H9 (cell line): ENCODE data around the gene ATP1A4. TPM values are rescaled to one million over a fixed set of nuclear protein-coding genes. Genes with fewer than 3 reads are reported as not detected.

Experiments used
- DNase-seq: peaks from one replicate; pipeline ENCODE4 v3.0.0-alpha.2; 2017
- H2AFZ ChIP-seq: one replicate; pipeline ENCODE4 v1.6.1; 2013; ENCODE audit warnings: mild to moderate bottlenecking, low read length, control low read depth, moderate library complexity
- H2AK5ac ChIP-seq: 2 replicates; pipeline ENCODE4 v1.6.1; 2013; ENCODE audit warnings: low read length, control low read depth, mixed read lengths; ENCODE audit not compliant: insufficient read length
- H2BK120ac ChIP-seq: one replicate; pipeline ENCODE4 v1.6.1; 2013; ENCODE audit warnings: low read depth, mild to moderate bottlenecking, low read length, control low read depth, inconsistent platforms; ENCODE audit not compliant: poor library complexity, severe bottlenecking
- H2BK12ac ChIP-seq: 2 replicates; pipeline ENCODE4 v1.6.1; 2013; ENCODE audit warnings: low read length, control low read depth, mixed read lengths, low read depth; ENCODE audit not compliant: insufficient read length
- H2BK15ac ChIP-seq: 2 replicates; pipeline ENCODE4 v1.6.1; 2013; ENCODE audit warnings: low read depth, low read length, control low read depth
- H2BK20ac ChIP-seq: one replicate; pipeline ENCODE4 v1.6.1; 2013; ENCODE audit warnings: low read depth, mild to moderate bottlenecking, low read length, control low read depth, inconsistent platforms; ENCODE audit not compliant: poor library complexity, severe bottlenecking
- H2BK5ac ChIP-seq: 2 replicates; pipeline ENCODE4 v1.6.1; 2013; ENCODE audit warnings: low read length, control low read depth, mixed read lengths; ENCODE audit not compliant: insufficient read length
- H3K14ac ChIP-seq: 2 replicates; pipeline ENCODE4 v1.6.1; 2013; ENCODE audit warnings: low read length, control low read depth; ENCODE audit not compliant: insufficient read depth
- H3K18ac ChIP-seq: 2 replicates; pipeline ENCODE4 v1.6.1; 2013; ENCODE audit warnings: low read depth, mild to moderate bottlenecking, mixed read lengths, low read length, control low read depth; ENCODE audit not compliant: insufficient read length
- H3K23ac ChIP-seq: 2 replicates; pipeline ENCODE4 v1.6.1; 2013; ENCODE audit warnings: low read length, control low read depth, mixed read lengths, low read depth; ENCODE audit not compliant: insufficient read length
- H3K23me2 ChIP-seq: 2 replicates; pipeline ENCODE4 v1.6.1; 2013; ENCODE audit warnings: low read depth, mild to moderate bottlenecking, mixed read lengths, low read length, control low read depth; ENCODE audit not compliant: insufficient read length, poor library complexity, severe bottlenecking
- H3K27ac ChIP-seq: 2 replicates; pipeline ENCODE4 v1.5.1; 2013; ENCODE audit warnings: low read length, control low read depth, mixed read lengths, low read depth; ENCODE audit not compliant: insufficient read length
- H3K27me3 ChIP-seq: 2 replicates; pipeline ENCODE4 v1.6.1; 2013; ENCODE audit warnings: low read length, control low read depth, inconsistent platforms; ENCODE audit not compliant: insufficient read depth
- H3K4ac ChIP-seq: 2 replicates; pipeline ENCODE4 v1.6.1; 2013; ENCODE audit warnings: low read depth, mild to moderate bottlenecking, control low read depth, inconsistent platforms, low read length, moderate library complexity
- H3K4me1 ChIP-seq: 2 replicates; pipeline ENCODE4 v1.6.1; 2013; ENCODE audit warnings: low read length, control low read depth, inconsistent platforms; ENCODE audit not compliant: insufficient read depth
- H3K4me2 ChIP-seq: 2 replicates; pipeline ENCODE4 v1.6.1; 2013; ENCODE audit warnings: low read length, control low read depth, mixed read lengths; ENCODE audit not compliant: insufficient read length, insufficient read depth
- H3K56ac ChIP-seq: 2 replicates; pipeline ENCODE4 v1.6.1; 2013; ENCODE audit warnings: low read depth, mild to moderate bottlenecking, mixed read lengths, low read length, control low read depth; ENCODE audit not compliant: insufficient read length
- H3K79me1 ChIP-seq: 2 replicates; pipeline ENCODE4 v1.6.1; 2013; ENCODE audit warnings: low read depth, mild to moderate bottlenecking, moderate library complexity, low read length, control low read depth, inconsistent platforms; ENCODE audit not compliant: insufficient read depth, poor library complexity, severe bottlenecking
- H3K79me2 ChIP-seq: 2 replicates; pipeline ENCODE4 v1.6.1; 2013; ENCODE audit warnings: low read length, control low read depth, inconsistent platforms; ENCODE audit not compliant: insufficient read depth
- H3K9ac ChIP-seq: 2 replicates; pipeline ENCODE4 v1.6.1; 2013; ENCODE audit warnings: low read length, control low read depth, mixed read lengths; ENCODE audit not compliant: insufficient read length; ENCODE audit errors: extremely low read depth
- H3K9me3 ChIP-seq: one replicate; pipeline ENCODE4 v1.6.1; 2013; ENCODE audit warnings: low read depth, low read length, inconsistent platforms; ENCODE audit not compliant: control insufficient read depth
- H3T11ph ChIP-seq: one replicate; pipeline ENCODE4 v1.6.1; 2013; ENCODE audit warnings: mild to moderate bottlenecking, low read length, control low read depth, inconsistent platforms
- H4K20me1 ChIP-seq: one replicate; pipeline ENCODE4 v1.6.1; 2013; ENCODE audit not compliant: control insufficient read depth, insufficient read length, insufficient read depth
- H4K5ac ChIP-seq: 2 replicates; pipeline ENCODE4 v1.6.1; 2013; ENCODE audit warnings: low read depth, mild to moderate bottlenecking, mixed read lengths, low read length, control low read depth; ENCODE audit not compliant: insufficient read length
- H4K8ac ChIP-seq: replicated peaks from 2 replicates; pipeline ENCODE4 v1.6.1; 2013; ENCODE audit warnings: low read length, control low read depth, mixed read lengths, low read depth; ENCODE audit not compliant: insufficient read length
- H4K91ac ChIP-seq: 2 replicates; pipeline ENCODE4 v1.6.1; 2013; ENCODE audit warnings: low read depth, mild to moderate bottlenecking, moderate library complexity, mixed read lengths, low read length, control low read depth; ENCODE audit not compliant: insufficient read length
- H3K27ac Mint-ChIP-seq, 3 experiments: 2 replicates in 2 of 3; 3 replicates in 1 of 3; pipeline ENCODE4 v1.8.0; 2020 to 2021; ENCODE audit warnings: mixed read lengths in 3 of 3, mild to moderate bottlenecking in 1 of 3, moderate library complexity in 1 of 3
- H3K27me3 Mint-ChIP-seq: 2 replicates; pipeline ENCODE4 v1.8.0; 2021; ENCODE audit warnings: low read depth, mild to moderate bottlenecking, moderate library complexity, mixed read lengths
- H3K36me3 Mint-ChIP-seq, 3 experiments: 2 replicates in 2 of 3; 3 replicates in 1 of 3; pipeline ENCODE4 v1.8.0; 2020 to 2021; ENCODE audit warnings: low read depth in 3 of 3, mixed read lengths in 3 of 3; ENCODE audit not compliant: insufficient read depth in 1 of 3
- H3K4me1 Mint-ChIP-seq, 2 experiments: 2 replicates each; pipeline ENCODE4 v1.8.0; 2020; ENCODE audit warnings: mixed read lengths in 2 of 2
- H3K4me3 Mint-ChIP-seq, 2 experiments: 2 replicates in 1 of 2; 3 replicates in 1 of 2; pipeline ENCODE4 v1.8.0; 2020 to 2021; ENCODE audit warnings: mild to moderate bottlenecking in 2 of 2, mixed read lengths in 2 of 2, moderate library complexity in 1 of 2
- H3K9me3 Mint-ChIP-seq, 2 experiments: 2 replicates in 1 of 2; 3 replicates in 1 of 2; pipeline ENCODE4 v1.8.0; 2020; ENCODE audit warnings: mild to moderate bottlenecking in 2 of 2, mixed read lengths in 2 of 2, moderate library complexity in 1 of 2
- CTCF ChIP-seq: fragments of 200-600 bp; sonication (generic); conservative IDR thresholded peaks from 3 replicates; pipeline ENCODE4 v1.8.0; 2021; ENCODE audit warnings: antibody characterized with exemption, mild to moderate bottlenecking
- WGBS: extraction: QIAGEN DNeasy Blood & Tissue Kit; methylation state at CpG from one replicate; pipeline ENCODE4 v1.1.7; 2013; ENCODE audit warnings: missing lambda C conversion rate, low lambda C conversion rate, mixed read lengths; ENCODE audit not compliant: insufficient read length; ENCODE audit errors: extremely low coverage; 5-methylcytosine and 5-hydroxymethylcytosine counted together
- total RNA-seq: library from RNA; stranded (reverse); gene quantifications from 2 replicates; pipeline ENCODE4 v1.2.1, GENCODE V29; 2021

The ATP1A4 gene
- total RNA-seq, 1 experiment from 2014 or later, result 0.20 TPM

- Histone ChIP-seq H3K4me2 (no peak overlapping the region), H4K91ac (no peak overlapping the region)
- peaks cover 46 to 52% of the 10 kb centered on the region in 2 experiments for H3K4me1 Mint-ChIP-seq
Observed at GRCh38 chr1:160118928-160119327, 32.5 kb upstream of the ATP1A4 start.

More at GRCh38 chr1:160118928-160119327, 32.5 kb upstream of the ATP1A4 start:
- no peak overlapping the region for H4K8ac ChIP-seq
- H3K9me3 Mint-ChIP-seq, result no peaks in the 10 kb centered on the region
- H2BK20ac ChIP-seq, result no peak overlapping the region
- H2BK12ac ChIP-seq, result no peak overlapping the region
- H3K79me1 ChIP-seq, result no peaks in the 10 kb centered on the region
- no peak overlapping the region for H2AFZ ChIP-seq
- no peak overlapping the region for H3K27ac Mint-ChIP-seq
- TF ChIP-seq CTCF, result no peak
- H3K27me3 ChIP-seq, result no peaks in the 10 kb centered on the region
- peak overlapping the region in 1 of 2 experiments; percentile 34; a peak in 1 of 5 replicates for H3K4me3 Mint-ChIP-seq
- no peaks in the 10 kb centered on the region for H3K79me2 ChIP-seq
- no peak overlapping the region for H3K4ac ChIP-seq
- no peaks in the 10 kb centered on the region for H3K9me3 ChIP-seq
- peaks cover 12% of the 10 kb centered on the region; the same call in 1 of the 2 replicates for H3K4me1 ChIP-seq
- H4K20me1 ChIP-seq, result no peaks in the 10 kb centered on the region
- no peak overlapping the region for H4K5ac ChIP-seq
- H3K9ac ChIP-seq, result no peak overlapping the region
- no peak overlapping the region for H2BK120ac ChIP-seq
- no peak overlapping the region for H3K23ac ChIP-seq
- H3K36me3 Mint-ChIP-seq, result peaks cover 0 to 40% (median 16%) of the 10 kb centered on the region in 3 experiments; a peak in 5 of 7 replicates
- no peak overlapping the region for H3K56ac ChIP-seq
- H3K14ac ChIP-seq, result no peak overlapping the region
- no peak overlapping the region for H2BK5ac ChIP-seq
- no peak for DNase-seq
- no peak overlapping the region for H2BK15ac ChIP-seq
- no peak overlapping the region for H3K27ac ChIP-seq
- no peak overlapping the region for H3K18ac ChIP-seq
- no peaks in the 10 kb centered on the region; the same call in none of the 2 replicates for H3K27me3 Mint-ChIP-seq
- no peaks in the 10 kb centered on the region for H3K23me2 ChIP-seq
- no CpG with 5 or more reads among the region's 3 CpGs for WGBS
- H2AK5ac ChIP-seq, result no peak overlapping the region
- no peak overlapping the region for H3T11ph ChIP-seq
